Neural progenitor cell (in vitro differentiated cells): ENCODE data around the gene GLP1R.

Source experiments
- EZH2 ChIP-seq: fragments of 200-600 bp; sonication (generic); IDR thresholded peaks from 2 replicates; pipeline ENCODE4 v1.6.1; 2017; ENCODE audit warnings: antibody characterized with exemption, mild to moderate bottlenecking, moderate library complexity
- EZH2phosphoT487 ChIP-seq: fragments of 200-600 bp; sonication (generic); IDR thresholded peaks from 2 replicates; pipeline ENCODE4 v1.6.1; 2017; ENCODE audit warnings: antibody characterized with exemption
- TF ChIP-seq, protein P1 (sequence below): fragments of 200-600 bp; sonication (generic); IDR thresholded peaks from 2 replicates; pipeline ENCODE4 v1.5.1; 2017; ENCODE audit warnings: antibody characterized with exemption, mild to moderate bottlenecking

GRCh38 chr6:39078695-39079094 is 30.1 kb downstream of the GLP1R start:
- TF ChIP-seq, protein P1, sequence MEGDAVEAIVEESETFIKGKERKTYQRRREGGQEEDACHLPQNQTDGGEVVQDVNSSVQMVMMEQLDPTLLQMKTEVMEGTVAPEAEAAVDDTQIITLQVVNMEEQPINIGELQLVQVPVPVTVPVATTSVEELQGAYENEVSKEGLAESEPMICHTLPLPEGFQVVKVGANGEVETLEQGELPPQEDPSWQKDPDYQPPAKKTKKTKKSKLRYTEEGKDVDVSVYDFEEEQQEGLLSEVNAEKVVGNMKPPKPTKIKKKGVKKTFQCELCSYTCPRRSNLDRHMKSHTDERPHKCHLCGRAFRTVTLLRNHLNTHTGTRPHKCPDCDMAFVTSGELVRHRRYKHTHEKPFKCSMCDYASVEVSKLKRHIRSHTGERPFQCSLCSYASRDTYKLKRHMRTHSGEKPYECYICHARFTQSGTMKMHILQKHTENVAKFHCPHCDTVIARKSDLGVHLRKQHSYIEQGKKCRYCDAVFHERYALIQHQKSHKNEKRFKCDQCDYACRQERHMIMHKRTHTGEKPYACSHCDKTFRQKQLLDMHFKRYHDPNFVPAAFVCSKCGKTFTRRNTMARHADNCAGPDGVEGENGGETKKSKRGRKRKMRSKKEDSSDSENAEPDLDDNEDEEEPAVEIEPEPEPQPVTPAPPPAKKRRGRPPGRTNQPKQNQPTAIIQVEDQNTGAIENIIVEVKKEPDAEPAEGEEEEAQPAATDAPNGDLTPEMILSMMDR, result no peak
- TF ChIP-seq EZH2 (no peak), EZH2phosphoT487 (no peak)
